GM12878 (cell line): ENCODE measurements around the gene CCN5. TPM values are rescaled to one million over a fixed set of nuclear protein-coding genes. Genes with fewer than 3 reads are reported as not detected.
A peak's percentile ranks its signal among the peaks of the same experiment; 100 is the strongest.

Source experiments
- ATAC-seq: fragments of 200-7000 bp; cut with Tn5 transposase; 3 replicates; pipeline ENCODE4 v1.9.1; 2020; ENCODE audit warnings: mild to moderate bottlenecking, moderate library complexity
- BruUV-seq: library from RNA; stranded (reverse); fragments of 400-500 nt; replicated peaks from 2 replicates; lab custom pipeline; 2021; lab: Mats Ljungman, UMichigan
- CTCF ChIA-PET: fragments of 300-600 bp; sonication (Branson Sonifier 250); formaldehyde crosslinking; extraction: SDS; loops from one replicate; lab custom pipeline; 2021; ENCODE audit warnings: inconsistent platforms; lab: Yijun Ruan, JAX
- POLR2A ChIA-PET: fragments of 350-600 bp; formaldehyde crosslinking; extraction: SDS; loops from one replicate; lab custom pipeline; 2021; ENCODE audit warnings: inconsistent platforms; lab: Charles Lee
- RAD21 ChIA-PET: fragments of 300-600 bp; sonication (Branson Sonifier 250); formaldehyde crosslinking; loops from one replicate; lab custom pipeline; 2023; ENCODE audit warnings: antibody characterized with exemption; ENCODE audit not compliant: unreplicated experiment; lab: Charles Lee
- SMC1A ChIA-PET: fragments of 300-600 bp; sonication (Branson Sonifier 250); formaldehyde crosslinking; loops from one replicate; lab custom pipeline; 2023; ENCODE audit not compliant: unreplicated experiment, uncharacterized antibody; lab: Charles Lee
- DNase-seq: peaks from one replicate; pipeline ENCODE4 v3.0.0-alpha.2; 2011; ENCODE audit warnings: low read depth, low spot score
- FAIRE-seq: peaks from 3 replicates; lab custom pipeline; 2011; peaks lifted over from hg19 to GRCh38; lab: Jason Lieb, UNC
- H2AFZ ChIP-seq: 2 replicates; pipeline ENCODE4 v1.6.0; 2011; ENCODE audit warnings: low read depth, low read length, control low read depth; ENCODE audit not compliant: control insufficient read depth
- H3K27ac ChIP-seq: 2 replicates; pipeline ENCODE4 v1.5.1; 2011; ENCODE audit warnings: control low read depth; ENCODE audit not compliant: control insufficient read depth, insufficient read depth
- H3K27me3 ChIP-seq, 2 experiments: replicated peaks in 1 of 2; 2 replicates each; pipeline versions ENCODE4 v1.6.0 to v1.6.1; 2011; ENCODE audit warnings: low read length in 1 of 2; ENCODE audit not compliant: control insufficient read depth in 2 of 2, insufficient read depth in 2 of 2
- H3K36me3 ChIP-seq, 2 experiments: 2 replicates each; pipeline ENCODE4 v1.5.1; 2011; ENCODE audit warnings: low read length in 1 of 2; ENCODE audit not compliant: control insufficient read depth in 2 of 2, insufficient read depth in 2 of 2
- H3K4me1 ChIP-seq: 2 replicates; pipeline ENCODE4 v1.6.1; 2011; ENCODE audit warnings: mild to moderate bottlenecking, low read length, moderate library complexity, mixed read lengths; ENCODE audit not compliant: control insufficient read depth, insufficient read depth
- H3K4me2 ChIP-seq: 2 replicates; pipeline ENCODE4 v1.6.0; 2011; ENCODE audit warnings: control low read depth; ENCODE audit not compliant: control insufficient read depth, insufficient read depth
- H3K4me3 ChIP-seq: fragments of 200-600 bp; sonication (generic); 2 replicates; pipeline ENCODE4 v1.5.1; 2016
- H3K79me2 ChIP-seq: 2 replicates; pipeline ENCODE4 v1.6.0; 2011; ENCODE audit warnings: low read length; ENCODE audit not compliant: control insufficient read depth, insufficient read depth
- H3K9ac ChIP-seq: 2 replicates; pipeline ENCODE4 v1.8.0; 2011; ENCODE audit warnings: low read length, control low read depth, mixed read lengths; ENCODE audit not compliant: control insufficient read depth, insufficient read depth
- H3K9me3 ChIP-seq: replicated peaks from 3 replicates; pipeline ENCODE4 v1.5.1; 2011; ENCODE audit warnings: mild to moderate bottlenecking, low read length; ENCODE audit not compliant: control insufficient read depth, insufficient read depth
- H4K20me1 ChIP-seq: 2 replicates; pipeline ENCODE4 v1.6.0; 2011; ENCODE audit not compliant: control insufficient read depth, insufficient read depth
- CTCF ChIP-seq, 3 experiments: IDR thresholded peaks in 2 of 3; conservative IDR thresholded peaks in 1 of 3; 2 replicates each; pipeline ENCODE4 v1.5.1; 2011; ENCODE audit warnings: low read depth in 3 of 3, low read length in 3 of 3, mild to moderate bottlenecking in 3 of 3, control low read depth in 2 of 3, moderate library complexity in 2 of 3, inconsistent platforms in 1 of 3, mixed read lengths in 1 of 3; ENCODE audit not compliant: control insufficient read depth in 2 of 3, insufficient read depth in 1 of 3; ENCODE audit errors: extremely low read depth in 1 of 3
- ELK1 ChIP-seq: IDR thresholded peaks from 2 replicates; pipeline ENCODE4 v1.6.1; 2012; ENCODE audit warnings: low read depth, low read length, improper control_type of control experiment
- ESRRA ChIP-seq: IDR thresholded peaks from 2 replicates; pipeline ENCODE4 v1.6.1; 2012; ENCODE audit warnings: mild to moderate bottlenecking, low read length, improper control_type of control experiment
- GATAD2B ChIP-seq: fragments of 450-650 bp; conservative IDR thresholded peaks from 2 replicates; pipeline ENCODE4 v1.6.1; 2017; ENCODE audit warnings: low read depth, mild to moderate bottlenecking, moderate library complexity
- IRF5 ChIP-seq: fragments of 450-650 bp; IDR thresholded peaks from 2 replicates; pipeline ENCODE4 v1.6.1; 2017; ENCODE audit warnings: borderline replicate concordance
- JUNB ChIP-seq: IDR thresholded peaks from 2 replicates; pipeline ENCODE4 v1.6.1; 2016; ENCODE audit warnings: antibody characterized with exemption, mild to moderate bottlenecking
- NRF1 ChIP-seq: conservative IDR thresholded peaks from 2 replicates; pipeline ENCODE4 v1.6.1; 2011; ENCODE audit warnings: mild to moderate bottlenecking, low read depth, low read length, improper control_type of control experiment
- PKNOX1 ChIP-seq: fragments of 450-650 bp; IDR thresholded peaks from 2 replicates; pipeline ENCODE4 v1.6.1; 2016; ENCODE audit warnings: mild to moderate bottlenecking
- RAD21 ChIP-seq: IDR thresholded peaks from 2 replicates; pipeline ENCODE4 v1.6.1; 2011; ENCODE audit warnings: mild to moderate bottlenecking, low read depth, low read length, moderate library complexity; ENCODE audit not compliant: insufficient read depth
- SMC3 ChIP-seq: IDR thresholded peaks from 2 replicates; pipeline ENCODE4 v1.6.1; 2011; ENCODE audit warnings: low read length, improper control_type of control experiment, borderline replicate concordance
- TCF3 ChIP-seq: IDR thresholded peaks from 2 replicates; pipeline ENCODE4 v1.6.1; 2012; ENCODE audit warnings: low read depth, mild to moderate bottlenecking, low read length, borderline replicate concordance; ENCODE audit not compliant: insufficient read depth
- WGBS: methylation state at CpG from one replicate; pipeline ENCODE4 v1.1.6; 2016; ENCODE audit warnings: low lambda C conversion rate; ENCODE audit not compliant: insufficient replicate concordance, insufficient coverage; ENCODE audit errors: missing lambda C conversion rate; 5-methylcytosine and 5-hydroxymethylcytosine counted together
- in situ Hi-C: fragments of 300-500 bp; cut with MboI; formaldehyde crosslinking; loops from 9 replicates; pipeline ENCODE4 v1.14.3; 2018; ENCODE audit warnings: mixed read lengths
- intact Hi-C: fragments of 100-400 bp; cut with micrococcal nuclease; formaldehyde crosslinking; loops from one replicate; pipeline ENCODE4 v1.14.2; 2022; ENCODE audit not compliant: unreplicated experiment
- polyA plus RNA-seq, 11 experiments: library from polyadenylated mRNA; depleted of rRNA in 4 of 11; unstranded in 6 of 11; stranded (reverse) in 5 of 11; fragments of >200 nt; fragmentation: Nextera tagmentation in 4 of 11; fragmentation: Illumina TruSeq in 1 of 11; extraction: Ambion mirVana in 4 of 11; extraction: Trizol in 1 of 11; gene quantifications; 1 replicate in 1 of 11; 2 replicates in 10 of 11; pipeline versions ENCODE4 v1.2.1 to v1.2.3, GENCODE V29; 2011 to 2016; ENCODE audit warnings: inconsistent platforms in 2 of 11, missing spikeins in 2 of 11, low read depth in 1 of 11
- total RNA-seq, 4 experiments: library from RNA; depleted of rRNA in 3 of 4; stranded (reverse); fragments of >200 nt in 3 of 4; fragmentation: Illumina TruSeq in 1 of 4; extraction: Trizol in 1 of 4; gene quantifications; 2 replicates each; pipeline versions ENCODE4 v1.2.1 to v1.2.3, GENCODE V29; 2013 to 2021

Gene CCN5
- total and polyA plus RNA-seq, 10 of the 15 experiments (the other 5 are each of a cell fraction or from before 2014, with no cell fraction given) = 0.14 to 0.15 TPM; not detected in 8

- ATAC-seq = peak; percentile 91
- in situ Hi-C loops = loop anchor here (5.0 kb wide), 1 partner anchor 46 kb away; no protein-coding TSS in a partner anchor
- Histone ChIP-seq H3K9me3 (peaks cover 6% of the 10 kb centered on the region; the same call in 2 of the 3 replicates), H3K36me3 (no peaks in the 10 kb centered on the region), H3K4me3 (no peak overlapping the region), H3K79me2 (no peaks in the 10 kb centered on the region), H4K20me1 (no peaks in the 10 kb centered on the region), H3K27me3 (no peaks in the 10 kb centered on the region), H3K9ac (no peak overlapping the region), H2AFZ (no peak overlapping the region), H3K27ac (no peak overlapping the region), H3K4me1 (peaks cover 7% of the 10 kb centered on the region), H3K4me2 (no peak overlapping the region)
- FAIRE-seq = peak; percentile 80
- CTCF ChIA-PET = interaction anchor here (0.6 to 8.2 kb wide), 13 partner anchors 9 to 616 kb away, joined by 3 to 91 read pairs (median 4); no protein-coding TSS in a partner anchor
- BruUV-seq = no TSS peak
- RAD21 ChIA-PET = interaction anchor here (0.7 to 2.0 kb wide), 3 partner anchors 49 to 349 kb away, joined by 3 to 38 read pairs (median 4); no protein-coding TSS in a partner anchor
- 10% methylated on average over 7 of the region's 7 CpGs for WGBS
- POLR2A ChIA-PET = no interaction called here
- SMC1A ChIA-PET = interaction anchor here (1.0 to 3.6 kb wide), 3 partner anchors 10 to 49 kb away, joined by 3 to 25 read pairs (median 4); no protein-coding TSS in a partner anchor
- intact Hi-C loops = loop anchor here (1.0 to 5.0 kb wide), 2 partner anchors 48 to 346 kb away; no protein-coding TSS in a partner anchor
- DNase-seq = no peak
- TF ChIP-seq TCF3 (0 out of 2 replicates have a peak, but pooled peaks have one; percentile 21), CTCF (IDR thresholded peaks at IDR 0.05 in 2 of 3, conservative IDR thresholded peaks at IDR 0.05 in 1 of 3; ENCODE audit: control insufficient read depth in 2 of 3, extremely low read depth in 1 of 3, insufficient read depth in 1 of 3, low read depth in 3 of 3, low read length in 3 of 3) (peak; percentile 90 to 96 (median 91); a peak in 5 of 6 replicates), PKNOX1 (no peak), RAD21 (peak; percentile 83), ESRRA (no peak), SMC3 (peak; percentile 97), IRF5 (no peak), ELK1 (no peak), JUNB (no peak), NRF1 (no peak), GATAD2B (no peak)
Measured at GRCh38 chr20:44733341-44734069, 18.3 kb downstream of the CCN5 start.
